SK-N-SH (cell line): ENCODE results near the gene ZNF697. TPM values are rescaled to one million over a fixed set of nuclear protein-coding genes. Genes with fewer than 3 reads are reported as not detected.

Experiments
- CTCF ChIA-PET: fragments of 300-600, 350-600 bp; formaldehyde crosslinking; extraction: SDS; loops from one replicate; lab custom pipeline; 2021; lab: Yijun Ruan, JAX
- POLR2A ChIA-PET: fragments of 350-600 bp; sonication (Branson Sonifier 250); formaldehyde crosslinking; extraction: SDS; loops from one replicate; lab custom pipeline; 2020; ENCODE audit warnings: antibody characterized with exemption, inconsistent platforms; lab: Yijun Ruan, JAX
- DNase-seq: peaks from one replicate; pipeline ENCODE4 v3.0.0; 2012
- H2AFZ ChIP-seq: fragments of 200-600 bp; sonication (generic); 2 replicates; pipeline ENCODE4 v1.8.1; 2016; ENCODE audit warnings: antibody characterized with exemption, mild to moderate bottlenecking, low read depth
- H3F3A ChIP-seq: fragments of 200-600 bp; sonication (generic); replicated peaks from 2 replicates; pipeline ENCODE3; 2016; ENCODE audit warnings: antibody characterized with exemption, mild to moderate bottlenecking; ENCODE audit not compliant: insufficient read depth
- H3K27ac ChIP-seq, 2 experiments: fragments of 200-500 bp in 1 of 2; fragments of 200-600 bp in 1 of 2; sonication (Bioruptor generic) in 1 of 2; sonication (generic), shearing (Covaris generic) in 1 of 2; 2 replicates each; pipeline versions ENCODE4 v1.5.1 to v1.6.1; 2014 to 2016; ENCODE audit warnings: low read depth in 2 of 2, inconsistent platforms in 1 of 2, low read length in 1 of 2, mild to moderate bottlenecking in 1 of 2, mixed read lengths in 1 of 2
- H3K27me3 ChIP-seq: fragments of 200-600 bp; sonication (generic), shearing (Covaris generic); 2 replicates; pipeline ENCODE4 v1.6.1; 2016; ENCODE audit warnings: mixed run types; ENCODE audit not compliant: insufficient read depth
- H3K36me3 ChIP-seq, 2 experiments: fragments of 200-500 bp in 1 of 2; fragments of 200-600 bp in 1 of 2; sonication (Bioruptor generic) in 1 of 2; sonication (generic) in 1 of 2; replicated peaks in 1 of 2; 2 replicates each; pipeline versions ENCODE3 to v1.5.1; 2014 to 2016; ENCODE audit warnings: low read length in 1 of 2, mild to moderate bottlenecking in 1 of 2; ENCODE audit not compliant: insufficient read depth in 2 of 2, control insufficient read depth in 1 of 2
- H3K4me1 ChIP-seq, 2 experiments: fragments of 200-500 bp in 1 of 2; fragments of 200-600 bp in 1 of 2; sonication (Bioruptor generic) in 1 of 2; sonication (generic), shearing (Covaris generic) in 1 of 2; 2 replicates each; pipeline versions ENCODE4 v1.5.1 to v1.6.1; 2014 to 2016; ENCODE audit warnings: low read depth in 1 of 2, low read length in 1 of 2, mixed run types in 1 of 2; ENCODE audit not compliant: insufficient read depth in 2 of 2, control insufficient read depth in 1 of 2
- H3K4me2 ChIP-seq: fragments of 200-600 bp; sonication (generic), shearing (Covaris generic); 2 replicates; pipeline ENCODE4 v1.6.1; 2017; ENCODE audit warnings: mixed run types
- H3K4me3 ChIP-seq, 2 experiments: fragments of 200-500 bp in 1 of 2; fragments of 200-600 bp in 1 of 2; sonication (Bioruptor generic) in 1 of 2; sonication (generic), shearing (Covaris generic) in 1 of 2; 2 replicates each; pipeline versions ENCODE4 v1.5.1 to v1.8.1; 2014 to 2016; ENCODE audit warnings: low read depth in 2 of 2, inconsistent platforms in 1 of 2, low read length in 1 of 2, mild to moderate bottlenecking in 1 of 2, mixed read lengths in 1 of 2, moderate library complexity in 1 of 2
- H3K79me2 ChIP-seq: fragments of 200-600 bp; sonication (generic); 2 replicates; pipeline ENCODE4 v1.8.1; 2017; ENCODE audit warnings: mild to moderate bottlenecking; ENCODE audit not compliant: insufficient read depth
- H3K9ac ChIP-seq: fragments of 200-600 bp; sonication (generic); 2 replicates; pipeline ENCODE4 v1.6.1; 2017; ENCODE audit warnings: mixed run types
- H3K9me2 ChIP-seq: fragments of 200-600 bp; sonication (generic); 2 replicates; pipeline ENCODE4 v1.6.1; 2017; ENCODE audit warnings: mixed run types
- H3K9me3 ChIP-seq: fragments of 200-600 bp; sonication (generic); 2 replicates; pipeline ENCODE4 v1.6.1; 2017; ENCODE audit warnings: mixed run types, mild to moderate bottlenecking, moderate library complexity
- H4K20me1 ChIP-seq: fragments of 200-600 bp; sonication (generic); 2 replicates; pipeline ENCODE4 v1.6.1; 2017; ENCODE audit warnings: mild to moderate bottlenecking, mixed run types; ENCODE audit not compliant: insufficient read depth
- CHD2 ChIP-seq: fragments of 150-350 bp; IDR thresholded peaks from 2 replicates; pipeline ENCODE4 v1.6.1; 2018; ENCODE audit warnings: low read length; ENCODE audit not compliant: partially characterized antibody
- ELF1 ChIP-seq: IDR thresholded peaks from 2 replicates; pipeline ENCODE4 v1.4.0; 2012
- FOXJ3 ChIP-seq: sonication (generic); formaldehyde crosslinking; IDR thresholded peaks from 2 replicates; pipeline ENCODE4 v1.5.1; 2020; ENCODE audit warnings: mild to moderate bottlenecking, missing genetic modification reagents
- FOXM1 ChIP-seq: IDR thresholded peaks from 2 replicates; pipeline ENCODE4 v1.4.0; 2012; ENCODE audit warnings: low read depth, mild to moderate bottlenecking
- GATA2 ChIP-seq: sonication (generic); formaldehyde crosslinking; IDR thresholded peaks from 2 replicates; pipeline ENCODE4 v1.5.0; 2020; ENCODE audit warnings: mild to moderate bottlenecking, missing genetic modification reagents
- IRF3 ChIP-seq: fragments of 150-350 bp; IDR thresholded peaks from 2 replicates; pipeline ENCODE4 v1.6.1; 2016; ENCODE audit warnings: mild to moderate bottlenecking, low read depth, low read length
- JUND ChIP-seq: IDR thresholded peaks from 2 replicates; pipeline ENCODE4 v1.4.0; 2012
- NRF1 ChIP-seq: IDR thresholded peaks from 2 replicates; pipeline ENCODE4 v1.6.1; 2012; ENCODE audit warnings: low read depth, mild to moderate bottlenecking, low read length
- PBX3 ChIP-seq: IDR thresholded peaks from 2 replicates; pipeline ENCODE4; 2012
- POLR2AphosphoS5 ChIP-seq: IDR thresholded peaks from 2 replicates; pipeline ENCODE4 v1.6.1; 2012; ENCODE audit warnings: low read depth, low read length
- RAD21 ChIP-seq: IDR thresholded peaks from 2 replicates; pipeline ENCODE4 v1.6.1; 2012; ENCODE audit warnings: mild to moderate bottlenecking, low read length
- RCOR1 ChIP-seq: fragments of 150-350 bp; IDR thresholded peaks from 2 replicates; pipeline ENCODE4 v1.6.1; 2017; ENCODE audit warnings: antibody characterized with exemption, low read length
- REST ChIP-seq: IDR thresholded peaks from 2 replicates; pipeline ENCODE4 v1.6.1; 2012; ENCODE audit warnings: mild to moderate bottlenecking, low read depth, low read length, moderate library complexity
- TCF12 ChIP-seq: IDR thresholded peaks from 2 replicates; pipeline ENCODE4 v1.4.0; 2012
- WGBS: methylation state at CpG from one replicate; pipeline ENCODE4 v1.1.6; 2017; ENCODE audit warnings: low lambda C conversion rate; 5-methylcytosine and 5-hydroxymethylcytosine counted together
- polyA plus RNA-seq, 3 experiments: library from polyadenylated mRNA; depleted of rRNA; stranded (reverse); fragments of >200 nt; gene quantifications; 2 replicates each; pipeline ENCODE4 v1.2.3, GENCODE V29; 2012

The ZNF697 gene
- polyA plus RNA-seq, 1 of the 3 experiments (the other 2 are of a cell fraction) = 3.4 TPM

- peaks cover 0 to 2% of the 10 kb centered on the region in 2 experiments; a peak in 2 of 4 replicates for H3K4me1 ChIP-seq
- no peak overlapping the region for H3K9ac ChIP-seq
- 71% methylated on average over 1 of the region's 1 CpG for WGBS
- peaks cover 10% of the 10 kb centered on the region for H3F3A ChIP-seq
- H3K27me3 ChIP-seq = no peaks in the 10 kb centered on the region
- H3K4me2 ChIP-seq = no peak overlapping the region
- H3K36me3 ChIP-seq = no peaks in the 10 kb centered on the region
- POLR2A ChIA-PET = no interaction called here
- peak overlapping the region; percentile 27; the same call in 1 of the 2 replicates for H2AFZ ChIP-seq
- no peak for TF ChIP-seq GATA2 (CRISPR knock-in tag)
- no peak for TF ChIP-seq RAD21
- no peak for TF ChIP-seq POLR2AphosphoS5
- TF ChIP-seq ELF1 = no peak
- TF ChIP-seq FOXM1 = no peak
- no peak for TF ChIP-seq CHD2
- no peak for TF ChIP-seq RCOR1
- no peak for TF ChIP-seq PBX3
- TF ChIP-seq FOXJ3 (CRISPR knock-in tag) = no peak
- TF ChIP-seq IRF3 = no peak
- no peak for TF ChIP-seq TCF12
- TF ChIP-seq NRF1 = no peak
- TF ChIP-seq JUND = no peak
- no peak for TF ChIP-seq REST
- TF ChIP-seq, all 33 proteins: peak for 0
- Histone ChIP-seq H3K27ac (no peak overlapping the region), H4K20me1 (no peaks in the 10 kb centered on the region), H3K4me3 (no peak overlapping the region), H3K9me3 (no peaks in the 10 kb centered on the region), H3K79me2 (peaks cover 10% of the 10 kb centered on the region), H3K9me2 (no peaks in the 10 kb centered on the region)
- CTCF ChIA-PET = interaction anchor here (1.0 to 4.3 kb wide), 3 partner anchors 10 to 38 kb away, joined by 3 to 28 read pairs (median 8); no protein-coding TSS in a partner anchor
- no peak for DNase-seq
These were observed 3.6 kb upstream of the ZNF697 start for GRCh38 chr1:119651641-119652040.
